HepG2 (cell line): ENCODE measurements around the gene XKR7. TPM values are rescaled to one million over a fixed set of nuclear protein-coding genes. Genes with fewer than 3 reads are reported as not detected.

ENCODE experiments used
- ATF6 ChIP-seq: sonication (generic); formaldehyde crosslinking; conservative IDR thresholded peaks from 2 replicates; pipeline ENCODE4 v1.4.0; 2020; ENCODE audit warnings: missing genetic modification reagents
- CAMTA2 ChIP-seq: sonication (generic); formaldehyde crosslinking; IDR thresholded peaks from 2 replicates; pipeline ENCODE4 v1.4.0; 2020; ENCODE audit warnings: mild to moderate bottlenecking, missing genetic modification reagents, borderline replicate concordance
- CBX2 ChIP-seq, 2 experiments: fragments of 200-600 bp in 1 of 2; sonication (generic); formaldehyde crosslinking in 1 of 2; IDR thresholded peaks; 2 replicates each; pipeline versions ENCODE4 v1.7.0 to v1.8.1; 2018 to 2022; ENCODE audit warnings: low read depth in 2 of 2, low read length in 1 of 2, mild to moderate bottlenecking in 1 of 2, missing genetic modification reagents in 1 of 2
- CSRNP1 ChIP-seq: sonication (generic); formaldehyde crosslinking; IDR thresholded peaks from 2 replicates; pipeline ENCODE4 v1.8.1; 2023; ENCODE audit warnings: mild to moderate bottlenecking, missing genetic modification reagents
- DDIT3 ChIP-seq: sonication (generic); formaldehyde crosslinking; IDR thresholded peaks from 2 replicates; pipeline ENCODE4 v1.4.0; 2020; ENCODE audit warnings: mild to moderate bottlenecking, missing genetic modification reagents
- HIC2 ChIP-seq: sonication (generic); formaldehyde crosslinking; IDR thresholded peaks from 2 replicates; pipeline ENCODE4 v1.9.0; 2022; ENCODE audit warnings: low read depth, missing genetic modification reagents
- NONO ChIP-seq, 2 experiments: fragments of 450-650 bp in 1 of 2; sonication (generic) in 1 of 2; formaldehyde crosslinking in 1 of 2; IDR thresholded peaks in 1 of 2; conservative IDR thresholded peaks in 1 of 2; 2 replicates each; pipeline versions ENCODE4 v1.6.1 to v1.8.0; 2017 to 2022; ENCODE audit warnings: mild to moderate bottlenecking in 1 of 2, missing genetic modification reagents in 1 of 2, moderate library complexity in 1 of 2
- RCOR2 ChIP-seq: IDR thresholded peaks from 2 replicates; pipeline ENCODE4 v1.6.1; 2016; ENCODE audit warnings: missing biosample characterization, missing genetic modification reagents
- SUZ12 ChIP-seq: fragments of 150-350 bp; IDR thresholded peaks from 2 replicates; pipeline ENCODE4 v1.6.1; 2014; ENCODE audit warnings: low read depth, low read length
- TBP ChIP-seq: sonication (generic); formaldehyde crosslinking; IDR thresholded peaks from 2 replicates; pipeline ENCODE4 v1.5.0; 2020; ENCODE audit warnings: missing genetic modification reagents
- TFAP4 ChIP-seq: sonication (generic); IDR thresholded peaks from 2 replicates; pipeline ENCODE4 v1.6.1; 2016; ENCODE audit warnings: low read depth, borderline replicate concordance
- TMF1 ChIP-seq: sonication (generic); formaldehyde crosslinking; IDR thresholded peaks from 2 replicates; pipeline ENCODE4 v1.8.1; 2022; ENCODE audit warnings: low read depth, missing genetic modification reagents
- ZBTB38 ChIP-seq: sonication (generic); formaldehyde crosslinking; IDR thresholded peaks from 2 replicates; pipeline ENCODE4 v1.5.1; 2020; ENCODE audit warnings: mild to moderate bottlenecking, missing genetic modification reagents
- ZNF138 ChIP-seq: sonication (generic); formaldehyde crosslinking; IDR thresholded peaks from 2 replicates; pipeline ENCODE4 v1.5.0; 2020; ENCODE audit warnings: mild to moderate bottlenecking, low read depth, missing genetic modification reagents
- ZNF24 ChIP-seq: fragments of 450-650 bp; IDR thresholded peaks from 2 replicates; pipeline ENCODE4 v1.6.1; 2017; ENCODE audit warnings: antibody characterized with exemption, mild to moderate bottlenecking
- ZNF260 ChIP-seq: sonication (generic); formaldehyde crosslinking; IDR thresholded peaks from 2 replicates; pipeline ENCODE4 v1.4.0; 2020; ENCODE audit warnings: missing genetic modification reagents, low read depth, mild to moderate bottlenecking, borderline replicate concordance
- ZNF382 ChIP-seq: sonication (generic); formaldehyde crosslinking; IDR thresholded peaks from 2 replicates; pipeline ENCODE4 v1.5.0; 2020; ENCODE audit warnings: missing genetic modification reagents, mild to moderate bottlenecking, borderline replicate concordance
- ZNF501 ChIP-seq: sonication (generic); formaldehyde crosslinking; IDR thresholded peaks from 2 replicates; pipeline ENCODE4 v1.5.1; 2020; ENCODE audit warnings: mild to moderate bottlenecking, moderate library complexity, missing genetic modification reagents
- ZNF784 ChIP-seq: sonication (generic); formaldehyde crosslinking; IDR thresholded peaks from 2 replicates; pipeline ENCODE4 v1.5.1; 2020; ENCODE audit warnings: missing genetic modification reagents, mild to moderate bottlenecking, borderline replicate concordance
- ZNF788 ChIP-seq: sonication (generic); formaldehyde crosslinking; IDR thresholded peaks from 2 replicates; pipeline ENCODE4 v1.5.0; 2020; ENCODE audit warnings: mild to moderate bottlenecking, missing genetic modification reagents, borderline replicate concordance
- polyA plus RNA-seq, 8 experiments: library from polyadenylated mRNA; depleted of rRNA in 3 of 8; stranded (reverse) in 7 of 8; unstranded in 1 of 8; fragments of >200 nt; fragmentation: Illumina TruSeq in 4 of 8; extraction: Trizol in 4 of 8; gene quantifications; 2 replicates each; pipeline versions ENCODE4 v1.2.1 to v1.2.3, GENCODE V29; 2011 to 2016; ENCODE audit warnings: low read depth in 4 of 8, missing spikeins in 1 of 8, mixed read lengths in 1 of 8; ENCODE audit not compliant: insufficient read depth in 1 of 8
- total RNA-seq, 5 experiments: library from RNA; depleted of rRNA; stranded (reverse); fragments of >200 nt; fragmentation: Illumina TruSeq; extraction: Trizol; gene quantifications; 2 replicates each; pipeline ENCODE4 v1.2.3, GENCODE V29; 2016; ENCODE audit warnings: low read depth in 1 of 5

The XKR7 gene
- total and polyA plus RNA-seq, 2 of the 13 experiments (the other 11 are each of a cell fraction or from before 2014, with no cell fraction given), result not detected

GRCh38 chr20:31968291-31969126 lies 558 bp downstream of the XKR7 start (continued):
- TF ChIP-seq ZNF784 (CRISPR knock-in tag) (peak; percentile 100), ZNF788 (CRISPR knock-in tag) (peak; percentile 100), CAMTA2 (CRISPR knock-in tag) (peak; percentile 100), ATF6 (CRISPR knock-in tag) (peak; percentile 100), CBX2 (IDR thresholded peaks at IDR 0.05; ENCODE audit: low read depth, low read length) (no peak), CBX2 (CRISPR knock-in tag; IDR thresholded peaks at IDR 0.05; ENCODE audit: low read depth) (peak; percentile 100), ZNF501 (peak; percentile 100), ZNF260 (peak; percentile 100), CSRNP1 (CRISPR knock-in tag) (peak; percentile 100), NONO (IDR thresholded peaks at IDR 0.05) (no peak), NONO (CRISPR knock-in tag; conservative IDR thresholded peaks at IDR 0.05) (peak; percentile 98), ZNF138 (peak; percentile 100), ZNF24 (no peak), TBP (no peak), SUZ12 (no peak), TMF1 (CRISPR knock-in tag) (peak; percentile 100), RCOR2 (peak; percentile 100), TFAP4 (peak; percentile 48; the same call in 1 of the 2 replicates), HIC2 (peak; percentile 99), ZNF382 (CRISPR knock-in tag) (peak; percentile 99), DDIT3 (CRISPR knock-in tag) (peak; percentile 100), ZBTB38 (CRISPR knock-in tag) (peak; percentile 100)
